HepG2 (cell line): Measurements from ENCODE around the gene ATP6V1F. TPM values are rescaled to one million over a fixed set of nuclear protein-coding genes. Genes with fewer than 3 reads are reported as not detected.

Experiments
- ARHGAP35 ChIP-seq: sonication (generic); formaldehyde crosslinking; IDR thresholded peaks from 2 replicates; pipeline ENCODE4 v1.9.0; 2022; ENCODE audit warnings: mild to moderate bottlenecking, inconsistent platforms, moderate library complexity, missing genetic modification reagents, borderline replicate concordance
- CEBPB ChIP-seq: IDR thresholded peaks from 2 replicates; pipeline ENCODE4 v1.6.1; 2011; ENCODE audit warnings: low read depth, low read length, improper control_type of control experiment, borderline replicate concordance
- FOXM1 ChIP-seq: sonication (generic); formaldehyde crosslinking; IDR thresholded peaks from 2 replicates; pipeline ENCODE4 v1.5.0; 2020; ENCODE audit warnings: missing genetic modification reagents
- ISL2 ChIP-seq: sonication (generic); formaldehyde crosslinking; IDR thresholded peaks from 2 replicates; pipeline ENCODE4 v1.5.0; 2020; ENCODE audit warnings: missing genetic modification reagents
- KDM1A ChIP-seq: IDR thresholded peaks from 2 replicates; pipeline ENCODE4 v1.6.1; 2016; ENCODE audit warnings: missing compliant biosample characterization
- NCOA2 ChIP-seq: sonication (generic); formaldehyde crosslinking; IDR thresholded peaks from 2 replicates; pipeline ENCODE4 v1.8.0; 2022; ENCODE audit warnings: inconsistent platforms
- NR2F1 ChIP-seq, 2 experiments: fragments of 450-650 bp in 1 of 2; formaldehyde crosslinking in 1 of 2; IDR thresholded peaks; 2 replicates each; pipeline versions ENCODE4 v1.5.0 to v1.6.1; 2016 to 2020; ENCODE audit warnings: mild to moderate bottlenecking in 1 of 2, missing compliant biosample characterization in 1 of 2, missing genetic modification reagents in 1 of 2, moderate library complexity in 1 of 2
- SALL1 ChIP-seq: sonication (generic); formaldehyde crosslinking; IDR thresholded peaks from 2 replicates; pipeline ENCODE4 v1.8.0; 2022; ENCODE audit warnings: mild to moderate bottlenecking, missing genetic modification reagents
- STAT5B ChIP-seq: sonication (generic); formaldehyde crosslinking; IDR thresholded peaks from 2 replicates; pipeline ENCODE4 v1.4.0; 2020; ENCODE audit warnings: missing genetic modification reagents
- ZNF296 ChIP-seq: sonication (generic); formaldehyde crosslinking; conservative IDR thresholded peaks from 2 replicates; pipeline ENCODE4 v1.5.0; 2020; ENCODE audit warnings: mild to moderate bottlenecking, missing genetic modification reagents
- ZNF674 ChIP-seq: sonication (generic); formaldehyde crosslinking; IDR thresholded peaks from 2 replicates; pipeline ENCODE4 v1.5.0; 2020; ENCODE audit warnings: low read depth, mild to moderate bottlenecking, missing genetic modification reagents
- ZZZ3 ChIP-seq: sonication (generic); formaldehyde crosslinking; IDR thresholded peaks from 2 replicates; pipeline ENCODE4 v1.4.0; 2020; ENCODE audit warnings: missing genetic modification reagents, mild to moderate bottlenecking, borderline replicate concordance
- polyA plus RNA-seq, 8 experiments: library from polyadenylated mRNA; depleted of rRNA in 3 of 8; stranded (reverse) in 7 of 8; unstranded in 1 of 8; fragments of >200 nt; fragmentation: Illumina TruSeq in 4 of 8; extraction: Trizol in 4 of 8; gene quantifications; 2 replicates each; pipeline versions ENCODE4 v1.2.1 to v1.2.3, GENCODE V29; 2011 to 2016; ENCODE audit warnings: low read depth in 4 of 8, missing spikeins in 1 of 8, mixed read lengths in 1 of 8; ENCODE audit not compliant: insufficient read depth in 1 of 8
- total RNA-seq, 5 experiments: library from RNA; depleted of rRNA; stranded (reverse); fragments of >200 nt; fragmentation: Illumina TruSeq; extraction: Trizol; gene quantifications; 2 replicates each; pipeline ENCODE4 v1.2.3, GENCODE V29; 2016; ENCODE audit warnings: low read depth in 1 of 5
- TF ChIP-seq, protein P1 (sequence below): sonication (generic); formaldehyde crosslinking; IDR thresholded peaks from 2 replicates; pipeline ENCODE4 v1.4.0; 2020; ENCODE audit warnings: missing genetic modification reagents
- TF ChIP-seq, protein P2 (sequence below): sonication (generic); formaldehyde crosslinking; IDR thresholded peaks from 2 replicates; pipeline ENCODE4 v1.8.1; 2023; ENCODE audit warnings: mild to moderate bottlenecking, missing genetic modification reagents
- TF ChIP-seq, protein P3 (sequence below): IDR thresholded peaks from 2 replicates; pipeline ENCODE4 v1.6.1; 2016; ENCODE audit warnings: missing compliant biosample characterization, missing genetic modification reagents, borderline replicate concordance
- TF ChIP-seq, protein P4 (sequence below): sonication (generic); formaldehyde crosslinking; IDR thresholded peaks from 2 replicates; pipeline ENCODE4 v1.4.0; 2020; ENCODE audit warnings: mild to moderate bottlenecking, missing genetic modification reagents, borderline replicate concordance
- TF ChIP-seq, protein P5 (sequence below): sonication (generic); formaldehyde crosslinking; IDR thresholded peaks from 2 replicates; pipeline ENCODE4 v1.8.1; 2023; ENCODE audit warnings: mild to moderate bottlenecking, missing genetic modification reagents, borderline replicate concordance
- TF ChIP-seq, protein P6 (sequence below): sonication (generic); formaldehyde crosslinking; conservative IDR thresholded peaks from 2 replicates; pipeline ENCODE4 v1.5.0; 2020; ENCODE audit warnings: missing genetic modification reagents

The ATP6V1F gene
- total and polyA plus RNA-seq, 2 of the 13 experiments (the other 11 are each of a cell fraction or from before 2014, with no cell fraction given) = 87.2 to 132 TPM

DNA sequence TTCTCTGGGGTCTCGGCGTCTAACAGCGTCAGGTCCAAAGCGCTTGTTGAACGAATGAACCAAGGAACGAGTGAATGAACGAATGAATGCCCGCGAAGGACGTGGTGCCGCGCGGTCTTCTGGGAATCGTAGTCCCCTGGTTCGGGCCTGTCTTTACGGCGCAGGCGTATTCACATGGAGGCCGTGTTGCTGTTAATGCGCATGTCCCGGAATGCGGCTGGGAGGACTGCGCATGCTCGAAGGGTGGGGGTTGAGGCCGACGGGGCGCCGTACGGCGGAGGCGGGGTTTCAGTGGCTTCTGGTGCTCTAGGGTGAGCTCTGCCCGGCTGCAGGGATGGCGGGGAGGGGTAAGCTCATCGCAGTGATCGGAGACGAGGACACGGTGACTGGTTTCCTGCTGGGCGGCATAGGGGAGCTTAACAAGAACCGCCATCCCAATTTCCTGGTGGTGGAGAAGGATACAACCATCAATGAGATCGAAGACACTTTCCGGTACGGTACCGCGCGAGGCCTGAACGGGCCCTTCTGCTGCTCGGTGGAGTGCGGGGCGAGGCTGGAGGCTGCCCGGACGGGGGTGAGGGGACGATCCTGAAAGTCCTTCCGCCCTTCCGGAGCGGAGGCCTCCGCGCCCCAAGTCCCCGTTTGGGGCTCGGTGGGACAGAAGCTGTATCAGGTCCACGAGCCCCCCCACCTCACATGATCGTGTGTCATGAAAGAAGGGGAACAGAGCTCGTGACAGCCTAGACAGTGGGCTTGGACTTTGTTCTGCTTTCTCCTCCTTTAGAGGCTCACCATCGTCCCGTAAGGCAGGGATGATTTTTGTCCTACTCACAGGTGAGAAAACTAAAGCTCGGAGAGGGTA, at the start of gene ATP6V1F (continued):
- TF ChIP-seq, protein P1, sequence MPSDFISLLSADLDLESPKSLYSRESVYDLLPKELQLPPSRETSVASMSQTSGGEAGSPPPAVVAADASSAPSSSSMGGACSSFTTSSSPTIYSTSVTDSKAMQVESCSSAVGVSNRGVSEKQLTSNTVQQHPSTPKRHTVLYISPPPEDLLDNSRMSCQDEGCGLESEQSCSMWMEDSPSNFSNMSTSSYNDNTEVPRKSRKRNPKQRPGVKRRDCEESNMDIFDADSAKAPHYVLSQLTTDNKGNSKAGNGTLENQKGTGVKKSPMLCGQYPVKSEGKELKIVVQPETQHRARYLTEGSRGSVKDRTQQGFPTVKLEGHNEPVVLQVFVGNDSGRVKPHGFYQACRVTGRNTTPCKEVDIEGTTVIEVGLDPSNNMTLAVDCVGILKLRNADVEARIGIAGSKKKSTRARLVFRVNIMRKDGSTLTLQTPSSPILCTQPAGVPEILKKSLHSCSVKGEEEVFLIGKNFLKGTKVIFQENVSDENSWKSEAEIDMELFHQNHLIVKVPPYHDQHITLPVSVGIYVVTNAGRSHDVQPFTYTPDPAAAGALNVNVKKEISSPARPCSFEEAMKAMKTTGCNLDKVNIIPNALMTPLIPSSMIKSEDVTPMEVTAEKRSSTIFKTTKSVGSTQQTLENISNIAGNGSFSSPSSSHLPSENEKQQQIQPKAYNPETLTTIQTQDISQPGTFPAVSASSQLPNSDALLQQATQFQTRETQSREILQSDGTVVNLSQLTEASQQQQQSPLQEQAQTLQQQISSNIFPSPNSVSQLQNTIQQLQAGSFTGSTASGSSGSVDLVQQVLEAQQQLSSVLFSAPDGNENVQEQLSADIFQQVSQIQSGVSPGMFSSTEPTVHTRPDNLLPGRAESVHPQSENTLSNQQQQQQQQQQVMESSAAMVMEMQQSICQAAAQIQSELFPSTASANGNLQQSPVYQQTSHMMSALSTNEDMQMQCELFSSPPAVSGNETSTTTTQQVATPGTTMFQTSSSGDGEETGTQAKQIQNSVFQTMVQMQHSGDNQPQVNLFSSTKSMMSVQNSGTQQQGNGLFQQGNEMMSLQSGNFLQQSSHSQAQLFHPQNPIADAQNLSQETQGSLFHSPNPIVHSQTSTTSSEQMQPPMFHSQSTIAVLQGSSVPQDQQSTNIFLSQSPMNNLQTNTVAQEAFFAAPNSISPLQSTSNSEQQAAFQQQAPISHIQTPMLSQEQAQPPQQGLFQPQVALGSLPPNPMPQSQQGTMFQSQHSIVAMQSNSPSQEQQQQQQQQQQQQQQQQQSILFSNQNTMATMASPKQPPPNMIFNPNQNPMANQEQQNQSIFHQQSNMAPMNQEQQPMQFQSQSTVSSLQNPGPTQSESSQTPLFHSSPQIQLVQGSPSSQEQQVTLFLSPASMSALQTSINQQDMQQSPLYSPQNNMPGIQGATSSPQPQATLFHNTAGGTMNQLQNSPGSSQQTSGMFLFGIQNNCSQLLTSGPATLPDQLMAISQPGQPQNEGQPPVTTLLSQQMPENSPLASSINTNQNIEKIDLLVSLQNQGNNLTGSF (CRISPR knock-in tag) = no peak
- TF ChIP-seq STAT5B (CRISPR knock-in tag) = no peak
- TF ChIP-seq, protein P2, sequence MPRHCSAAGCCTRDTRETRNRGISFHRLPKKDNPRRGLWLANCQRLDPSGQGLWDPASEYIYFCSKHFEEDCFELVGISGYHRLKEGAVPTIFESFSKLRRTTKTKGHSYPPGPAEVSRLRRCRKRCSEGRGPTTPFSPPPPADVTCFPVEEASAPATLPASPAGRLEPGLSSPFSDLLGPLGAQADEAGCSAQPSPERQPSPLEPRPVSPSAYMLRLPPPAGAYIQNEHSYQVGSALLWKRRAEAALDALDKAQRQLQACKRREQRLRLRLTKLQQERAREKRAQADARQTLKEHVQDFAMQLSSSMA = 0 out of 2 replicates have a peak, but pooled peaks have one; percentile 33
- TF ChIP-seq ISL2 (CRISPR knock-in tag) = no peak
- no peak for TF ChIP-seq FOXM1 (CRISPR knock-in tag)
- TF ChIP-seq ZNF296 (CRISPR knock-in tag) = no peak
- 0 out of 2 replicates have a peak, but pooled peaks have one; percentile 48 for TF ChIP-seq ZZZ3 (CRISPR knock-in tag)
- TF ChIP-seq, protein P3, sequence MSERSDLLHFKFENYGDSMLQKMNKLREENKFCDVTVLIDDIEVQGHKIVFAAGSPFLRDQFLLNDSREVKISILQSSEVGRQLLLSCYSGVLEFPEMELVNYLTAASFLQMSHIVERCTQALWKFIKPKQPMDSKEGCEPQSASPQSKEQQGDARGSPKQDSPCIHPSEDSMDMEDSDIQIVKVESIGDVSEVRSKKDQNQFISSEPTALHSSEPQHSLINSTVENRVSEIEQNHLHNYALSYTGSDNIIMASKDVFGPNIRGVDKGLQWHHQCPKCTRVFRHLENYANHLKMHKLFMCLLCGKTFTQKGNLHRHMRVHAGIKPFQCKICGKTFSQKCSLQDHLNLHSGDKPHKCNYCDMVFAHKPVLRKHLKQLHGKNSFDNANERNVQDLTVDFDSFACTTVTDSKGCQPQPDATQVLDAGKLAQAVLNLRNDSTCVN (CRISPR knock-in tag) = no peak
- no peak for TF ChIP-seq NR2F1 (CRISPR knock-in tag; IDR thresholded peaks at IDR 0.05)
- TF ChIP-seq SALL1 (CRISPR knock-in tag) = no peak
- no peak for TF ChIP-seq ARHGAP35 (CRISPR knock-in tag)
- TF ChIP-seq KDM1A = no peak
- TF ChIP-seq, protein P4, sequence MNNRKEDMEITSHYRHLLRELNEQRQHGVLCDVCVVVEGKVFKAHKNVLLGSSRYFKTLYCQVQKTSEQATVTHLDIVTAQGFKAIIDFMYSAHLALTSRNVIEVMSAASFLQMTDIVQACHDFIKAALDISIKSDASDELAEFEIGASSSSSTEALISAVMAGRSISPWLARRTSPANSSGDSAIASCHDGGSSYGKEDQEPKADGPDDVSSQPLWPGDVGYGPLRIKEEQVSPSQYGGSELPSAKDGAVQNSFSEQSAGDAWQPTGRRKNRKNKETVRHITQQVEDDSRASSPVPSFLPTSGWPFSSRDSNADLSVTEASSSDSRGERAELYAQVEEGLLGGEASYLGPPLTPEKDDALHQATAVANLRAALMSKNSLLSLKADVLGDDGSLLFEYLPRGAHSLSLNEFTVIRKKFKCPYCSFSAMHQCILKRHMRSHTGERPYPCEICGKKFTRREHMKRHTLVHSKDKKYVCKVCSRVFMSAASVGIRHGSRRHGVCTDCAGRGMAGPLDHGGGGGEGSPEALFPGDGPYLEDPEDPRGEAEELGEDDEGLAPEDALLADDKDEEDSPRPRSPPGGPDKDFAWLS = 0 out of 2 replicates have a peak, but pooled peaks have one; percentile 34
- TF ChIP-seq, protein P5, sequence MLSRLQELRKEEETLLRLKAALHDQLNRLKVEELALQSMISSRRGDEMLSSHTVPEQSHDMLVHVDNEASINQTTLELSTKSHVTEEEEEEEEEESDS (CRISPR knock-in tag) = no peak
- TF ChIP-seq, protein P6, sequence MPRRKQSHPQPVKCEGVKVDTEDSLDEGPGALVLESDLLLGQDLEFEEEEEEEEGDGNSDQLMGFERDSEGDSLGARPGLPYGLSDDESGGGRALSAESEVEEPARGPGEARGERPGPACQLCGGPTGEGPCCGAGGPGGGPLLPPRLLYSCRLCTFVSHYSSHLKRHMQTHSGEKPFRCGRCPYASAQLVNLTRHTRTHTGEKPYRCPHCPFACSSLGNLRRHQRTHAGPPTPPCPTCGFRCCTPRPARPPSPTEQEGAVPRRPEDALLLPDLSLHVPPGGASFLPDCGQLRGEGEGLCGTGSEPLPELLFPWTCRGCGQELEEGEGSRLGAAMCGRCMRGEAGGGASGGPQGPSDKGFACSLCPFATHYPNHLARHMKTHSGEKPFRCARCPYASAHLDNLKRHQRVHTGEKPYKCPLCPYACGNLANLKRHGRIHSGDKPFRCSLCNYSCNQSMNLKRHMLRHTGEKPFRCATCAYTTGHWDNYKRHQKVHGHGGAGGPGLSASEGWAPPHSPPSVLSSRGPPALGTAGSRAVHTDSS (CRISPR knock-in tag) = no peak
- no peak for TF ChIP-seq NCOA2 (CRISPR knock-in tag)
- TF ChIP-seq ZNF674 (CRISPR knock-in tag) = no peak
- no peak for TF ChIP-seq CEBPB
